ENCODE measurements around the gene OTOP2.
A peak's percentile ranks its signal among the peaks of the same experiment; 100 is the strongest.
"Not testable (repeated sequence)": the region's sequence is repeated elsewhere in the genome, so short reads cannot be mapped to it uniquely, and the experiment has no call there.

Gene OTOP2

GRCh38 chr17:74953134-74953687, 29.1 kb downstream of the OTOP2 start:
- no peak for DNase-seq

GRCh38 chr17:74954115-74954514, 30.0 kb downstream of the OTOP2 start:
- no peak for DNase-seq

- DNase-seq: no peak
These were observed 30.8 kb downstream of the OTOP2 start for GRCh38 chr17:74954665-74955421.

- no peak for DNase-seq
These were observed 32.0 kb downstream of the OTOP2 start for GRCh38 chr17:74956093-74956492.

GRCh38 chr17:74957935-74958740, 34.1 kb downstream of the OTOP2 start:
- DNase-seq: peak; percentile 26 to 79

GRCh38 chr17:74959826-74960515, 35.9 kb downstream of the OTOP2 start:
- no peak for DNase-seq

GRCh38 chr17:74960570-74961342, 36.7 kb downstream of the OTOP2 start:
- DNase-seq: peak in 1 of 2 experiments; percentile 23

GRCh38 chr17:74961657-74962350, 37.7 kb downstream of the OTOP2 start:
- DNase-seq: peak; percentile 82 to 90

- peak in 1 of 2 experiments; percentile 9 for DNase-seq
These were observed 38.7 kb downstream of the OTOP2 start for GRCh38 chr17:74962622-74963394.

GRCh38 chr17:74963656-74964055, 39.6 kb downstream of the OTOP2 start:
- no peak for DNase-seq

GRCh38 chr17:74964246-74964761, 40.2 kb downstream of the OTOP2 start:
- no peak for DNase-seq

GRCh38 chr17:74964988-74965622, 41.0 kb downstream of the OTOP2 start:
- DNase-seq: no peak

GRCh38 chr17:74968361-74968780, 44.3 kb downstream of the OTOP2 start:
- DNase-seq: no peak

- DNase-seq: not testable (repeated sequence)
These were observed 45.4 kb downstream of the OTOP2 start for GRCh38 chr17:74969501-74969900.

- DNase-seq: no peak
These were observed 46.3 kb downstream of the OTOP2 start for GRCh38 chr17:74970395-74970794.

GRCh38 chr17:74971069-74971841, 47.2 kb downstream of the OTOP2 start:
- DNase-seq: no peak

GRCh38 chr17:74971842-74972106, 47.7 kb downstream of the OTOP2 start:
- no peak for DNase-seq

GRCh38 chr17:74972107-74972972, 48.3 kb downstream of the OTOP2 start, which contains the start of gene HID1:
HID1 (minus strand) TSS chr17:74972759; CDS start chr17:74972656, 103 bp downstream.
- peak in 1 of 2 experiments; percentile 63 for DNase-seq
